ENCODE measurements around the gene PREPL. TPM values are rescaled to one million over a fixed set of nuclear protein-coding genes. Genes with fewer than 3 reads are reported as not detected.

The PREPL gene
- polyA plus RNA-seq, 3 donors = 2.6 to 10.8 (median 8.0) TPM

- Mint-ChIP-seq H3K4me3 (no peak overlapping the region), H3K27ac (no peak overlapping the region), H3K4me1 (peaks cover 7% of the 10 kb centered on the region), H3K27me3 (ENCODE audit: low read depth in 3 of 3) (peaks cover 0 to 3% (median 0%) of the 10 kb centered on the region in 3 donors), H3K9me3 (peaks cover 0 to 3% (median 0%) of the 10 kb centered on the region in 7 donors), H3K36me3 (peaks cover 10 to 19% of the 10 kb centered on the region in 2 donors)
- Histone ChIP-seq H3K4me1 (ENCODE audit: control insufficient read depth in 1 of 2, insufficient read depth in 2 of 2, low read length in 2 of 2) (no peaks in the 10 kb centered on the region), H3K79me2 (ENCODE audit: insufficient read depth, low read length) (no peaks in the 10 kb centered on the region), H2AFZ (ENCODE audit: insufficient read depth, low read depth, low read length, poor library complexity, severe bottlenecking) (no peak overlapping the region), H4K20me1 (ENCODE audit: insufficient read depth, low read length) (no peaks in the 10 kb centered on the region), H3K9me3 (replicated peaks in 1 of 2; ENCODE audit: control insufficient read depth in 1 of 2, insufficient read depth in 1 of 2, low read length in 2 of 2) (no peaks in the 10 kb centered on the region), H3K9ac (ENCODE audit: insufficient read depth, low read length, poor library complexity, severe bottlenecking) (no peak overlapping the region), H3K27ac (ENCODE audit: low read depth in 1 of 2, low read length in 2 of 2) (no peak overlapping the region), H3K36me3 (replicated peaks in 1 of 2; ENCODE audit: control insufficient read depth in 1 of 2, insufficient read depth in 2 of 2, low read length in 2 of 2) (peaks cover 4 to 25% of the 10 kb centered on the region in 2 donors), H3K27me3 (ENCODE audit: control insufficient read depth in 2 of 2, insufficient read depth in 2 of 2, low read length in 2 of 2) (no peaks in the 10 kb centered on the region), H3K4me3 (replicated peaks in 1 of 3; ENCODE audit: low read depth in 2 of 3, low read length in 3 of 3) (no peak overlapping the region), H3K4me2 (replicated peaks; ENCODE audit: extremely low read depth, low read length, poor library complexity, severe bottlenecking) (no peak overlapping the region)
- intact Hi-C loops (cut with micrococcal nuclease) = loop anchor here in 1 of 2 donors (10.0 kb wide), 1 partner anchor 264 kb away; no protein-coding TSS in a partner anchor
- no peak for DNase-seq
- WGBS (ENCODE audit: insufficient coverage) = 100% methylated on average over 1 of the region's 2 CpGs
- TF ChIP-seq CTCF (IDR thresholded peaks at IDR 0.05) = no peak
Measured at GRCh38 chr2:44348400-44348799, 12.9 kb downstream of the PREPL start.

DNA sequence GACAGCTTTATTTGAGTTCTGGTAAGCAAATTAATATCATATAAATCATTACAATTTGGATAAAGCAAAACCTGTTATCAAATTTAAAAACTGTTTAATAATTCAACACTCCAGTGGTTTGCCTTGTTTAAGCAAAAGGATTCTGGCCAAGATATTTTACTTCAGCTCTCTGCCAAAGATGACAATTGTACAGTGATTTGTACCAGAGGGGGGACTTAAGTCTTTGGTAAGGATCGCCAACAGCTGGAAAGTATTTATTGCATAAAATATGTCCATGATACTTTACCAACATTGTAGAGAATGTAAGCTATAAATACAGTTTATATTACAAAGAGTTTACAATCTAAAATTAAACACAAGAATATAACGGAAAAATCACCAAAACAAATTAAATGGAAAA lies 13.8 kb downstream of the PREPL start:
- H3K9me3 ChIP-seq (replicated peaks in 1 of 2; ENCODE audit: control insufficient read depth in 1 of 2, insufficient read depth in 1 of 2, low read length in 2 of 2) = no peaks in the 10 kb centered on the region
- H4K20me1 ChIP-seq (ENCODE audit: insufficient read depth, low read length) = no peaks in the 10 kb centered on the region
- Mint-ChIP-seq H3K36me3 (peaks cover 15 to 21% of the 10 kb centered on the region in 2 donors), H3K9me3 (peaks cover 0 to 3% (median 0%) of the 10 kb centered on the region in 7 donors), H3K4me1 (peaks cover 7% of the 10 kb centered on the region), H3K4me3 (no peak overlapping the region), H3K27ac (no peak overlapping the region), H3K27me3 (ENCODE audit: low read depth in 3 of 3) (peaks cover 0 to 3% (median 0%) of the 10 kb centered on the region in 3 donors)
- intact Hi-C loops (cut with micrococcal nuclease) = loop anchor here in 1 of 2 donors (10.0 kb wide), 1 partner anchor 263 kb away; no protein-coding TSS in a partner anchor
- H3K4me2 ChIP-seq (replicated peaks; ENCODE audit: extremely low read depth, low read length, poor library complexity, severe bottlenecking) = no peak overlapping the region
- H3K79me2 ChIP-seq (ENCODE audit: insufficient read depth, low read length) = no peaks in the 10 kb centered on the region
- H3K9ac ChIP-seq (ENCODE audit: insufficient read depth, low read length, poor library complexity, severe bottlenecking) = no peak overlapping the region
- H3K4me3 ChIP-seq (replicated peaks in 1 of 3; ENCODE audit: low read depth in 2 of 3, low read length in 3 of 3) = no peak overlapping the region
- no peak overlapping the region for H2AFZ ChIP-seq (ENCODE audit: insufficient read depth, low read depth, low read length, poor library complexity, severe bottlenecking)
- WGBS (ENCODE audit: insufficient coverage) = no CpG with 5 or more reads among the region's 2 CpGs
- no peak for TF ChIP-seq CTCF (IDR thresholded peaks at IDR 0.05)
- H3K27ac ChIP-seq (ENCODE audit: low read depth in 1 of 2, low read length in 2 of 2) = no peak overlapping the region
- H3K27me3 ChIP-seq (ENCODE audit: control insufficient read depth in 2 of 2, insufficient read depth in 2 of 2, low read length in 2 of 2) = no peaks in the 10 kb centered on the region
- no peaks in the 10 kb centered on the region for H3K4me1 ChIP-seq (ENCODE audit: control insufficient read depth in 1 of 2, insufficient read depth in 2 of 2, low read length in 2 of 2)
- DNase-seq = no peak
- H3K36me3 ChIP-seq (replicated peaks in 1 of 2; ENCODE audit: control insufficient read depth in 1 of 2, insufficient read depth in 2 of 2, low read length in 2 of 2) = peaks cover 12 to 34% of the 10 kb centered on the region in 2 donors

Measured in CD14-positive monocyte (primary cell).